NCI-H1105 (cell line): ENCODE data around the gene ING1.

ENCODE experiments used
- DNase-seq: peaks from one replicate; lab custom pipeline; 2025; lab: John Stamatoyannopoulos, UW

ING1 gene

GRCh38 chr13:110771194-110771593 is 57.7 kb downstream of the ING1 start:
- DNase-seq = no peak

GRCh38 chr13:110772091-110772984 is 58.8 kb downstream of the ING1 start:
- DNase-seq = no peak
